ENCODE measurements around the gene FGF22.

Gene FGF22

GRCh38 chr19:610801-611480, 28.7 kb upstream of the FGF22 start:
- TF ChIP-seq, protein P1, sequence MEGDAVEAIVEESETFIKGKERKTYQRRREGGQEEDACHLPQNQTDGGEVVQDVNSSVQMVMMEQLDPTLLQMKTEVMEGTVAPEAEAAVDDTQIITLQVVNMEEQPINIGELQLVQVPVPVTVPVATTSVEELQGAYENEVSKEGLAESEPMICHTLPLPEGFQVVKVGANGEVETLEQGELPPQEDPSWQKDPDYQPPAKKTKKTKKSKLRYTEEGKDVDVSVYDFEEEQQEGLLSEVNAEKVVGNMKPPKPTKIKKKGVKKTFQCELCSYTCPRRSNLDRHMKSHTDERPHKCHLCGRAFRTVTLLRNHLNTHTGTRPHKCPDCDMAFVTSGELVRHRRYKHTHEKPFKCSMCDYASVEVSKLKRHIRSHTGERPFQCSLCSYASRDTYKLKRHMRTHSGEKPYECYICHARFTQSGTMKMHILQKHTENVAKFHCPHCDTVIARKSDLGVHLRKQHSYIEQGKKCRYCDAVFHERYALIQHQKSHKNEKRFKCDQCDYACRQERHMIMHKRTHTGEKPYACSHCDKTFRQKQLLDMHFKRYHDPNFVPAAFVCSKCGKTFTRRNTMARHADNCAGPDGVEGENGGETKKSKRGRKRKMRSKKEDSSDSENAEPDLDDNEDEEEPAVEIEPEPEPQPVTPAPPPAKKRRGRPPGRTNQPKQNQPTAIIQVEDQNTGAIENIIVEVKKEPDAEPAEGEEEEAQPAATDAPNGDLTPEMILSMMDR (IDR thresholded peaks at IDR 0.05), result no peak

DNA sequence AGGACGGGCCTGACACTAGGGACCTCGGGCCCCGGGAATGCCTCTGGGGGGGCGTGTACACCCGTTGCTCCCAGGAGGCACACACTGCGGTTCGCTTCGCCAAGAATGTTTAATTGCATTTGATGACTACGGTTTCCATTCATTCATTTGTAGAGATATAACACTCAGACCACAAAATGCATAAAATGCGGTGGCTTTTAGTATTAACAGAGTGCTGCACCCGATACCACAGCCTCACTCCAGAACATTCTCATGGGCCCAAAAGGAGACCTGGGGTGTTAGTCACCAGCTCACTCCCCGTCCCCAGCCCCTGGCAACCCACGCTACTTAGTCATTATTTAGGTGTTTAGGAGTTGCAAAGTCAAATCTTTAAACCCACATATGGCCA, 28.2 kb upstream of the FGF22 start:
- TF ChIP-seq, protein P1 (IDR thresholded peaks at IDR 0.05), result no peak

- TF ChIP-seq, protein P1 (IDR thresholded peaks at IDR 0.05), result no peak
These were observed 26.7 kb upstream of the FGF22 start for GRCh38 chr19:612941-613340.

- TF ChIP-seq, protein P1 (IDR thresholded peaks at IDR 0.05), result no peak
These were observed 25.7 kb upstream of the FGF22 start for GRCh38 chr19:613732-614567.

DNA sequence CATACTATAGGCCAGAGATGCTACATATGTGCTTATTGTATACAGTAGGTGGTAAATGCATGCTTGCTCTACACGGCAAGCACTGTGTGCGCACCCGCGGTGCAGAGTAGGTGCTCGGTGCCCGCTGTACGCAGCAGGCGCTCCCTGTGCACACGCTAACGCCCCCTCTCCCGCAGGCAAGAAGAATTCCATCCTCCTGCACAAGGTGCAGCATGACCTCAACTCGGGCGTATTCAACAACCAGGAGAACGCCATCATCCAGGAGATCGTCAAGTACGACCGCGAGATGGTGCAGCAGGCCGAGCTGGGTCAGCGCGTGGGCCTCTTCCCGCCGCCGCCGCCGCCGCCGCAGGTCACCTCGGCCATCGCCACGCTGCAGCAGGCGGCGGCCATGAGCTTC, 24.1 kb upstream of the FGF22 start:
- TF ChIP-seq, protein P1 (IDR thresholded peaks at IDR 0.05), result no peak

DNA sequence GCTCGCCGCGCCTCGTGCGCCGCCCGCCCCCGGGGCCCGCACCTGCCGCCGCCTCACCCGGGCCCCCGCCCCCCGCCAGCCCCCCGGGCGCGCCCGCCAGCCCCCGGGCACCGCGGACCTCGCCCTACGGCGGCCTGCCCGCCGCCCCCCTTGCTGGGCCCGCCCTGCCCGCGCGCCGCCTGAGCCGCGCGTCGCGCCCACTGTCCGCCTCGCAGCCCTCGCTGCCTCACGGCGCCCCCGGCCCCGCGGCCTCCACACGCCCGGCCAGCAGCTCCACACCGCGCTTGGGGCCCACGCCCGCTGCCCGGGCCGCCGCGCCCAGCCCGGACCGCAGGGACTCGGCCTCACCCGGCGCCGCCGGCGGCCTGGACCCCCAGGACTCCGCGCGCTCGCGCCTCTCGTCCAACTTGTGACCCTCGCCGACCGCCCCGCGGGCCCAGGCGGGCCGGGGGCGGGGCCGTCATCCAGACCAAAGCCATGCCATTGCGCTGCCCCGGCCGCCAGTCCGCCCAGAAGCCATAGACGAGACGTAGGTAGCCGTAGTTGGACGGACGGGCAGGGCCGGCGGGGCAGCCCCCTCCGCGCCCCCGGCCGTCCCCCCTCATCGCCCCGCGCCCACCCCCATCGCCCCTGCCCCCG, 23.5 kb upstream of the FGF22 start:
- TF ChIP-seq, protein P1 (IDR thresholded peaks at IDR 0.05), result no peak

DNA sequence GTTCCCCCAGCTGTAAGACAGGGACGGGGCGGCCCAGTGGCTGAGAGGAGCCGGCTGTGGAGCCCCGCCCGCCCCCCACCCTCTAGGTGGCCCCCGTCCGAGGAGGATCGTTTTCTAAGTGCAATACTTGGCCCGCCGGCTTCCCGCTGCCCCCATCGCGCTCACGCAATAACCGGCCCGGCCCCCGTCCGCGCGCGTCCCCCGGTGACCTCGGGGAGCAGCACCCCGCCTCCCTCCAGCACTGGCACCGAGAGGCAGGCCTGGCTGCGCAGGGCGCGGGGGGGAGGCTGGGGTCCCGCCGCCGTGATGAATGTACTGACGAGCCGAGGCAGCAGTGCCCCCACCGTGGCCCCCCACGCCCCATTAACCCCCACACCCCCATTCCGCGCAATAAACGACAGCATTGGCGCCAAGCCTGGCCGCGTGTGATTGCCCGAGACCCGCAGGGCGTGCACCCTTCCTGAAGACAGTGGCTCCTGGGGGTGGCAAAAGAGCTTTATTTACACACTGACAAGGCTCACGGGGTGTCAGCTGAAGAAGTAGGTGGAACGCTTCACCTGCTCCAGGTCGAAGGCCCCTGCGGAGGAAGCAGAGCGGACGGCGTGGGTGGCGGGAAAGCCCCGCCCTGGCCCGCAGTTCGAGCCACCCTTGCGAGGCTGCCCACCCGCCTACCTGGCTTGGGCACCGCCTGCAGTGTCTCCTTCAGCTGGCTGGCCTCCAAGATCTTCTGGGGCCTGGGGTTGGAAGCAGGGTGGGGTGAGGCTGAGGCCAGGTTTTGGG, 22.7 kb upstream of the FGF22 start:
- TF ChIP-seq, protein P1 (IDR thresholded peaks at IDR 0.05), result no peak
